H9 (cell line): ENCODE data around the gene ZBTB20. TPM values are rescaled to one million over a fixed set of nuclear protein-coding genes. Genes with fewer than 3 reads are reported as not detected.

Source experiments
- DNase-seq: peaks from one replicate; pipeline ENCODE4 v3.0.0-alpha.2; 2017
- H2AFZ ChIP-seq: one replicate; pipeline ENCODE4 v1.6.1; 2013; ENCODE audit warnings: mild to moderate bottlenecking, low read length, control low read depth, moderate library complexity
- H2AK5ac ChIP-seq: 2 replicates; pipeline ENCODE4 v1.6.1; 2013; ENCODE audit warnings: low read length, control low read depth, mixed read lengths; ENCODE audit not compliant: insufficient read length
- H2BK120ac ChIP-seq: one replicate; pipeline ENCODE4 v1.6.1; 2013; ENCODE audit warnings: low read depth, mild to moderate bottlenecking, low read length, control low read depth, inconsistent platforms; ENCODE audit not compliant: poor library complexity, severe bottlenecking
- H2BK12ac ChIP-seq: 2 replicates; pipeline ENCODE4 v1.6.1; 2013; ENCODE audit warnings: low read length, control low read depth, mixed read lengths, low read depth; ENCODE audit not compliant: insufficient read length
- H2BK15ac ChIP-seq: 2 replicates; pipeline ENCODE4 v1.6.1; 2013; ENCODE audit warnings: low read depth, low read length, control low read depth
- H2BK20ac ChIP-seq: one replicate; pipeline ENCODE4 v1.6.1; 2013; ENCODE audit warnings: low read depth, mild to moderate bottlenecking, low read length, control low read depth, inconsistent platforms; ENCODE audit not compliant: poor library complexity, severe bottlenecking
- H2BK5ac ChIP-seq: 2 replicates; pipeline ENCODE4 v1.6.1; 2013; ENCODE audit warnings: low read length, control low read depth, mixed read lengths; ENCODE audit not compliant: insufficient read length
- H3K14ac ChIP-seq: 2 replicates; pipeline ENCODE4 v1.6.1; 2013; ENCODE audit warnings: low read length, control low read depth; ENCODE audit not compliant: insufficient read depth
- H3K18ac ChIP-seq: 2 replicates; pipeline ENCODE4 v1.6.1; 2013; ENCODE audit warnings: low read depth, mild to moderate bottlenecking, mixed read lengths, low read length, control low read depth; ENCODE audit not compliant: insufficient read length
- H3K23ac ChIP-seq: 2 replicates; pipeline ENCODE4 v1.6.1; 2013; ENCODE audit warnings: low read length, control low read depth, mixed read lengths, low read depth; ENCODE audit not compliant: insufficient read length
- H3K23me2 ChIP-seq: 2 replicates; pipeline ENCODE4 v1.6.1; 2013; ENCODE audit warnings: low read depth, mild to moderate bottlenecking, mixed read lengths, low read length, control low read depth; ENCODE audit not compliant: insufficient read length, poor library complexity, severe bottlenecking
- H3K27ac ChIP-seq: 2 replicates; pipeline ENCODE4 v1.5.1; 2013; ENCODE audit warnings: low read length, control low read depth, mixed read lengths, low read depth; ENCODE audit not compliant: insufficient read length
- H3K27me3 ChIP-seq: 2 replicates; pipeline ENCODE4 v1.6.1; 2013; ENCODE audit warnings: low read length, control low read depth, inconsistent platforms; ENCODE audit not compliant: insufficient read depth
- H3K4ac ChIP-seq: 2 replicates; pipeline ENCODE4 v1.6.1; 2013; ENCODE audit warnings: low read depth, mild to moderate bottlenecking, control low read depth, inconsistent platforms, low read length, moderate library complexity
- H3K4me1 ChIP-seq: 2 replicates; pipeline ENCODE4 v1.6.1; 2013; ENCODE audit warnings: low read length, control low read depth, inconsistent platforms; ENCODE audit not compliant: insufficient read depth
- H3K4me2 ChIP-seq: 2 replicates; pipeline ENCODE4 v1.6.1; 2013; ENCODE audit warnings: low read length, control low read depth, mixed read lengths; ENCODE audit not compliant: insufficient read length, insufficient read depth
- H3K56ac ChIP-seq: 2 replicates; pipeline ENCODE4 v1.6.1; 2013; ENCODE audit warnings: low read depth, mild to moderate bottlenecking, mixed read lengths, low read length, control low read depth; ENCODE audit not compliant: insufficient read length
- H3K79me1 ChIP-seq: 2 replicates; pipeline ENCODE4 v1.6.1; 2013; ENCODE audit warnings: low read depth, mild to moderate bottlenecking, moderate library complexity, low read length, control low read depth, inconsistent platforms; ENCODE audit not compliant: insufficient read depth, poor library complexity, severe bottlenecking
- H3K79me2 ChIP-seq: 2 replicates; pipeline ENCODE4 v1.6.1; 2013; ENCODE audit warnings: low read length, control low read depth, inconsistent platforms; ENCODE audit not compliant: insufficient read depth
- H3K9ac ChIP-seq: 2 replicates; pipeline ENCODE4 v1.6.1; 2013; ENCODE audit warnings: low read length, control low read depth, mixed read lengths; ENCODE audit not compliant: insufficient read length; ENCODE audit errors: extremely low read depth
- H3K9me3 ChIP-seq: one replicate; pipeline ENCODE4 v1.6.1; 2013; ENCODE audit warnings: low read depth, low read length, inconsistent platforms; ENCODE audit not compliant: control insufficient read depth
- H3T11ph ChIP-seq: one replicate; pipeline ENCODE4 v1.6.1; 2013; ENCODE audit warnings: mild to moderate bottlenecking, low read length, control low read depth, inconsistent platforms
- H4K20me1 ChIP-seq: one replicate; pipeline ENCODE4 v1.6.1; 2013; ENCODE audit not compliant: control insufficient read depth, insufficient read length, insufficient read depth
- H4K5ac ChIP-seq: 2 replicates; pipeline ENCODE4 v1.6.1; 2013; ENCODE audit warnings: low read depth, mild to moderate bottlenecking, mixed read lengths, low read length, control low read depth; ENCODE audit not compliant: insufficient read length
- H4K8ac ChIP-seq: replicated peaks from 2 replicates; pipeline ENCODE4 v1.6.1; 2013; ENCODE audit warnings: low read length, control low read depth, mixed read lengths, low read depth; ENCODE audit not compliant: insufficient read length
- H4K91ac ChIP-seq: 2 replicates; pipeline ENCODE4 v1.6.1; 2013; ENCODE audit warnings: low read depth, mild to moderate bottlenecking, moderate library complexity, mixed read lengths, low read length, control low read depth; ENCODE audit not compliant: insufficient read length
- H3K27ac Mint-ChIP-seq, 3 experiments: 2 replicates in 2 of 3; 3 replicates in 1 of 3; pipeline ENCODE4 v1.8.0; 2020 to 2021; ENCODE audit warnings: mixed read lengths in 3 of 3, mild to moderate bottlenecking in 1 of 3, moderate library complexity in 1 of 3
- H3K27me3 Mint-ChIP-seq: 2 replicates; pipeline ENCODE4 v1.8.0; 2021; ENCODE audit warnings: low read depth, mild to moderate bottlenecking, moderate library complexity, mixed read lengths
- H3K36me3 Mint-ChIP-seq, 3 experiments: 2 replicates in 2 of 3; 3 replicates in 1 of 3; pipeline ENCODE4 v1.8.0; 2020 to 2021; ENCODE audit warnings: low read depth in 3 of 3, mixed read lengths in 3 of 3; ENCODE audit not compliant: insufficient read depth in 1 of 3
- H3K4me1 Mint-ChIP-seq, 2 experiments: 2 replicates each; pipeline ENCODE4 v1.8.0; 2020; ENCODE audit warnings: mixed read lengths in 2 of 2
- H3K4me3 Mint-ChIP-seq, 2 experiments: 2 replicates in 1 of 2; 3 replicates in 1 of 2; pipeline ENCODE4 v1.8.0; 2020 to 2021; ENCODE audit warnings: mild to moderate bottlenecking in 2 of 2, mixed read lengths in 2 of 2, moderate library complexity in 1 of 2
- H3K9me3 Mint-ChIP-seq, 2 experiments: 2 replicates in 1 of 2; 3 replicates in 1 of 2; pipeline ENCODE4 v1.8.0; 2020; ENCODE audit warnings: mild to moderate bottlenecking in 2 of 2, mixed read lengths in 2 of 2, moderate library complexity in 1 of 2
- WGBS: extraction: QIAGEN DNeasy Blood & Tissue Kit; methylation state at CpG from one replicate; pipeline ENCODE4 v1.1.7; 2013; ENCODE audit warnings: missing lambda C conversion rate, low lambda C conversion rate, mixed read lengths; ENCODE audit not compliant: insufficient read length; ENCODE audit errors: extremely low coverage; 5-methylcytosine and 5-hydroxymethylcytosine counted together
- total RNA-seq: library from RNA; stranded (reverse); gene quantifications from 2 replicates; pipeline ENCODE4 v1.2.1, GENCODE V29; 2021
- TF ChIP-seq, protein P1 (sequence below): fragments of 200-600 bp; sonication (generic); conservative IDR thresholded peaks from 3 replicates; pipeline ENCODE4 v1.8.0; 2021; ENCODE audit warnings: antibody characterized with exemption, mild to moderate bottlenecking

The ZBTB20 gene
- total RNA-seq, 1 experiment from 2014 or later = 0.70 TPM

DNA sequence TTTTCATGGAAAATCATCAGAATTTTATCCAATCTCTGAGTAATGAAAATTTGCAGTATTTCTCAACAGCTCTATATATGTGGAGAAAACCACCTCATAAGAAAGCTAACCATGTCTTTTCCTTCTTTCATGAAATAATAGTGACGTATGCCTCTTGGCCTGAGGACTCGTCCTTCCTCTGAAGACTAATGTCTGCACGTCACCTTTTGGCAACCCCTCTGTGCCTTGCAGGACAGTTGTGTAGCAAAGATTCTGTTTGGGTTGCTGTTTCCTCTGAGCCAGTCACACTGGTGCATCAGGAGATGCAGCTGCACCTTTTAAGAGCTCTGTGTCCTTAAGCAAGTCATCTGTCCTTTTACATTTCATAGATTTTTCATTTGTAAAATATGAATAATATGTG lies 684.3 kb downstream of the ZBTB20 start:
- no CpG with 5 or more reads among the region's 3 CpGs for WGBS
- H3K9ac ChIP-seq = no peak overlapping the region
- no peak overlapping the region for H3K23ac ChIP-seq
- H3K4me2 ChIP-seq = no peak overlapping the region
- Mint-ChIP-seq H3K4me1 (peaks cover 5 to 8% of the 10 kb centered on the region in 2 experiments; a peak in 3 of 4 replicates), H3K36me3 (no peaks in the 10 kb centered on the region), H3K9me3 (no peaks in the 10 kb centered on the region), H3K27me3 (no peaks in the 10 kb centered on the region), H3K4me3 (no peak overlapping the region), H3K27ac (no peak overlapping the region)
- no peak overlapping the region for H3K4ac ChIP-seq
- H3T11ph ChIP-seq = no peak overlapping the region
- no peak overlapping the region for H2BK12ac ChIP-seq
- no peak overlapping the region for H4K5ac ChIP-seq
- H3K18ac ChIP-seq = no peak overlapping the region
- H3K56ac ChIP-seq = no peak overlapping the region
- H4K91ac ChIP-seq = no peak overlapping the region
- H3K14ac ChIP-seq = no peak overlapping the region
- H2AK5ac ChIP-seq = no peak overlapping the region
- no peaks in the 10 kb centered on the region for H3K9me3 ChIP-seq
- H3K79me2 ChIP-seq = no peaks in the 10 kb centered on the region
- H3K27ac ChIP-seq = no peak overlapping the region
- no peaks in the 10 kb centered on the region for H3K27me3 ChIP-seq
- H2BK120ac ChIP-seq = no peak overlapping the region
- no peak overlapping the region for H2BK15ac ChIP-seq
- no peak overlapping the region for H2BK5ac ChIP-seq
- no peak overlapping the region for H2BK20ac ChIP-seq
- H3K4me1 ChIP-seq = no peaks in the 10 kb centered on the region
- H3K79me1 ChIP-seq = no peaks in the 10 kb centered on the region
- no peak overlapping the region for H2AFZ ChIP-seq
- no peak for DNase-seq
- no peak overlapping the region for H4K8ac ChIP-seq
- TF ChIP-seq, protein P1, sequence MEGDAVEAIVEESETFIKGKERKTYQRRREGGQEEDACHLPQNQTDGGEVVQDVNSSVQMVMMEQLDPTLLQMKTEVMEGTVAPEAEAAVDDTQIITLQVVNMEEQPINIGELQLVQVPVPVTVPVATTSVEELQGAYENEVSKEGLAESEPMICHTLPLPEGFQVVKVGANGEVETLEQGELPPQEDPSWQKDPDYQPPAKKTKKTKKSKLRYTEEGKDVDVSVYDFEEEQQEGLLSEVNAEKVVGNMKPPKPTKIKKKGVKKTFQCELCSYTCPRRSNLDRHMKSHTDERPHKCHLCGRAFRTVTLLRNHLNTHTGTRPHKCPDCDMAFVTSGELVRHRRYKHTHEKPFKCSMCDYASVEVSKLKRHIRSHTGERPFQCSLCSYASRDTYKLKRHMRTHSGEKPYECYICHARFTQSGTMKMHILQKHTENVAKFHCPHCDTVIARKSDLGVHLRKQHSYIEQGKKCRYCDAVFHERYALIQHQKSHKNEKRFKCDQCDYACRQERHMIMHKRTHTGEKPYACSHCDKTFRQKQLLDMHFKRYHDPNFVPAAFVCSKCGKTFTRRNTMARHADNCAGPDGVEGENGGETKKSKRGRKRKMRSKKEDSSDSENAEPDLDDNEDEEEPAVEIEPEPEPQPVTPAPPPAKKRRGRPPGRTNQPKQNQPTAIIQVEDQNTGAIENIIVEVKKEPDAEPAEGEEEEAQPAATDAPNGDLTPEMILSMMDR = no peak
- H4K20me1 ChIP-seq = no peaks in the 10 kb centered on the region
- no peaks in the 10 kb centered on the region for H3K23me2 ChIP-seq
